HEK293T (cell line): ENCODE data around the gene SNRPA.

Source experiments
- BHLHE40 ChIP-seq: fragments of 450-650 bp; IDR thresholded peaks from 2 replicates; pipeline ENCODE4 v1.6.1; 2016; ENCODE audit warnings: mild to moderate bottlenecking, moderate library complexity, borderline replicate concordance
- FOXK2 ChIP-seq: fragments of 450-650 bp; IDR thresholded peaks from 2 replicates; pipeline ENCODE4 v1.6.1; 2016; ENCODE audit warnings: mild to moderate bottlenecking
- HDGF ChIP-seq: fragments of 450-650 bp; IDR thresholded peaks from 2 replicates; pipeline ENCODE4 v1.6.1; 2017; ENCODE audit warnings: antibody characterized with exemption, borderline replicate concordance
- L3MBTL2 ChIP-seq: fragments of 450-650 bp; conservative IDR thresholded peaks from 2 replicates; pipeline ENCODE4 v1.6.1; 2016; ENCODE audit warnings: mild to moderate bottlenecking
- NFRKB ChIP-seq: fragments of 450-650 bp; IDR thresholded peaks from 2 replicates; pipeline ENCODE4 v1.6.1; 2016; ENCODE audit warnings: mild to moderate bottlenecking, moderate library complexity
- SP1 ChIP-seq: fragments of 450-650 bp; IDR thresholded peaks from 2 replicates; pipeline ENCODE4 v1.6.1; 2017
- SUZ12 ChIP-seq: fragments of 450-650 bp; IDR thresholded peaks from 2 replicates; pipeline ENCODE4 v1.6.1; 2016; ENCODE audit warnings: mild to moderate bottlenecking
- ZNF384 ChIP-seq: fragments of 450-650 bp; IDR thresholded peaks from 2 replicates; pipeline ENCODE4 v1.6.1; 2016

DNA sequence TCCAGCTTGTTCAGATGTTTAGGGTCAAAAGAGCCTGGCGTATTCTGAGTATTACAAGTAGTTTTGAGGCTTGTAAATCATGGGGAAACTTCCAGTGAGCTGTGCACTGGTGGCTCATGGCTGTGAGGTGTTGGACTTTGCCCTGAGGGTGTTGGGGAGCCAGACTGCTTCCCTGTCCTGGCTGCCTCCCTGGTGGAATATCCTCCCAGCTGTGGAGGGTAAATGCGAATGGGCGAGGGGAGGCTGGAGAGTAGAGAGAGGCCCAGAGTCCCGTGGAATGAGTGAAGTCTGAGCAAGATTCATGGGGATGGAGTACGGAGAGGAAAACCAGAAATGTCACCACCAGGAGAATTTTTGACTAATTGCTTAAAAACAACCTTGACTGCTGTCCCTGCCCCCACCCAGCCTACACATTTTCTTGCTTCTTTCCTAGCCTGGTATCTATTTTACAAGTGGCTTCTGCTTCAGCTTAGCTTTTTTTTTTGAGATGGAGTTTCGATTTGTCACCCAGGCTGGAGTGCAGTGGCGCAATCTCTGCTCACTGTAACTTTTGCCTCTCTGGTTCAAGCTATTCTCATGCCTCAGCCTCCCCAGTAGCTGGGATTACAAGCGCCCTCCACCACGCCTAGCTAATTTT is 3.7 kb downstream of the SNRPA start:
- TF ChIP-seq ZNF384 = no peak
- TF ChIP-seq HDGF = no peak
- no peak for TF ChIP-seq SP1
- no peak for TF ChIP-seq NFRKB
- TF ChIP-seq SUZ12 = no peak
- no peak for TF ChIP-seq BHLHE40
- no peak for TF ChIP-seq FOXK2
- no peak for TF ChIP-seq L3MBTL2
